Karpas-422 (cell line): Measurements from ENCODE around the gene ADAT2. TPM values are rescaled to one million over a fixed set of nuclear protein-coding genes. Genes with fewer than 3 reads are reported as not detected.

Experiments used
- DNase-seq: peaks from one replicate; pipeline ENCODE4 v3.0.0-alpha.2; 2015
- H2AFZ ChIP-seq: fragments of 200-600 bp; sonication (generic); 2 replicates; pipeline ENCODE4 v1.6.1; 2014; ENCODE audit warnings: antibody characterized with exemption, low read length, mixed read lengths
- H3K27ac ChIP-seq: fragments of 200-600 bp; sonication (generic); 2 replicates; pipeline ENCODE4 v1.5.1; 2014; ENCODE audit warnings: mild to moderate bottlenecking, low read length, moderate library complexity
- H3K27me3 ChIP-seq: fragments of 200-600 bp; sonication (generic); 2 replicates; pipeline ENCODE4 v1.6.1; 2014; ENCODE audit warnings: low read length, mixed read lengths
- H3K36me3 ChIP-seq: fragments of 200-600 bp; sonication (generic); 2 replicates; pipeline ENCODE4 v1.6.1; 2014; ENCODE audit warnings: low read length, mixed read lengths; ENCODE audit not compliant: insufficient read depth
- H3K4me1 ChIP-seq: fragments of 200-600 bp; sonication (generic); 2 replicates; pipeline ENCODE4 v1.6.1; 2014; ENCODE audit warnings: mild to moderate bottlenecking, low read length, mixed read lengths
- H3K4me2 ChIP-seq: fragments of 200-600 bp; sonication (generic); 2 replicates; pipeline ENCODE4 v1.6.1; 2014; ENCODE audit warnings: low read length, low read depth, mild to moderate bottlenecking; ENCODE audit not compliant: poor library complexity, severe bottlenecking
- H3K4me3 ChIP-seq: fragments of 200-600 bp; sonication (generic); 2 replicates; pipeline ENCODE4 v1.5.1; 2014; ENCODE audit warnings: mild to moderate bottlenecking, antibody characterized with exemption, low read length, mixed read lengths
- H3K79me2 ChIP-seq: fragments of 200-600 bp; sonication (generic); 2 replicates; pipeline ENCODE4 v1.6.1; 2014; ENCODE audit warnings: mild to moderate bottlenecking, low read length, mixed read lengths
- H3K9ac ChIP-seq: fragments of 200-600 bp; sonication (generic); 2 replicates; pipeline ENCODE4 v1.6.0; 2014; ENCODE audit warnings: low read length
- H3K9me2 ChIP-seq: fragments of 200-600 bp; sonication (generic), shearing (Covaris generic); replicated peaks from 2 replicates; pipeline ENCODE4 v1.6.0; 2014; ENCODE audit warnings: mild to moderate bottlenecking, low read length, moderate library complexity; ENCODE audit not compliant: insufficient read depth
- H3K9me3 ChIP-seq: fragments of 300-700, 200-600 bp; sonication (generic); 2 replicates; pipeline ENCODE4 v1.6.1; 2014; ENCODE audit warnings: low read length, mixed read lengths
- H4K20me1 ChIP-seq: fragments of 200-600 bp; sonication (generic); 2 replicates; pipeline ENCODE4 v1.6.1; 2014; ENCODE audit warnings: mild to moderate bottlenecking, antibody characterized with exemption, low read length, low read depth; ENCODE audit not compliant: insufficient read depth
- total RNA-seq: library from RNA; depleted of rRNA; stranded (reverse); fragments of >200 nt; shearing (Covaris generic); gene quantifications from 2 replicates; pipeline ENCODE4 v1.2.3, GENCODE V29; 2014; ENCODE audit warnings: low replicate concordance; rRNA removed

ADAT2 gene
- 18.7 and 21.3 TPM in 2 replicates for total RNA-seq

- H3K4me2 ChIP-seq: peak within 1 kb of the TSS; percentile 93
- peak within 1 kb of the TSS; percentile 90 for H3K9ac ChIP-seq
Observed at GRCh38 chr6:143450453-143451371, at the start of gene ADAT2, which contains the start of gene PEX3. TSS of gene ADAT2 (minus strand) at chr6:143450695. CDS start at chr6:143450658, 37 bp downstream. TSS of gene PEX3 (plus strand) at chr6:143450805. CDS start at chr6:143451043, 238 bp downstream.

GRCh38 chr6:143498428-143498827 is 47.9 kb upstream of the ADAT2 start:
- Histone ChIP-seq H3K27ac (no peak overlapping the region), H3K9me2 (no peaks in the 10 kb centered on the region), H3K27me3 (no peaks in the 10 kb centered on the region), H4K20me1 (no peaks in the 10 kb centered on the region), H3K36me3 (no peaks in the 10 kb centered on the region), H3K4me2 (no peak overlapping the region), H3K4me1 (no peaks in the 10 kb centered on the region), H3K9me3 (no peaks in the 10 kb centered on the region), H3K79me2 (no peaks in the 10 kb centered on the region), H3K4me3 (no peak overlapping the region), H3K9ac (no peak overlapping the region), H2AFZ (no peak overlapping the region)
- no peak for DNase-seq

More at GRCh38 chr6:143450453-143451371, at the start of gene ADAT2, which contains the start of gene PEX3:
- peaks cover 92% of the 10 kb centered on the region for H3K79me2 ChIP-seq
- no peaks in the 10 kb centered on the region for H3K36me3 ChIP-seq
- H3K4me3 ChIP-seq: peak within 1 kb of the TSS; percentile 87
- no peaks in the 10 kb centered on the region for H3K9me2 ChIP-seq
- H3K9me3 ChIP-seq: no peaks in the 10 kb centered on the region
- H4K20me1 ChIP-seq: no peaks in the 10 kb centered on the region
- H3K27me3 ChIP-seq: no peaks in the 10 kb centered on the region
- peaks cover 56% of the 10 kb centered on the region for H3K4me1 ChIP-seq
- H2AFZ ChIP-seq: peak within 1 kb of the TSS; percentile 96
- peak within 1 kb of the TSS; percentile 76 for H3K27ac ChIP-seq
- peak; percentile 98 for DNase-seq

GRCh38 chr6:143496974-143497373 is 46.5 kb upstream of the ADAT2 start:
- DNase-seq: no peak

GRCh38 chr6:143490775-143491174 is 40.3 kb upstream of the ADAT2 start:
- H3K79me2 ChIP-seq: no peaks in the 10 kb centered on the region
- H3K9ac ChIP-seq: no peak overlapping the region
- H4K20me1 ChIP-seq: no peaks in the 10 kb centered on the region
- no peaks in the 10 kb centered on the region for H3K4me1 ChIP-seq
- DNase-seq: no peak
- H3K4me2 ChIP-seq: no peak overlapping the region
- 0 out of 2 replicates have a peak, but pooled peaks cover 4% of the 10 kb centered on the region for H3K36me3 ChIP-seq
- no peaks in the 10 kb centered on the region for H3K9me2 ChIP-seq
- H2AFZ ChIP-seq: no peak overlapping the region
- H3K4me3 ChIP-seq: no peak overlapping the region
- no peaks in the 10 kb centered on the region for H3K9me3 ChIP-seq
- no peak overlapping the region for H3K27ac ChIP-seq
- H3K27me3 ChIP-seq: no peaks in the 10 kb centered on the region

More at GRCh38 chr6:143496974-143497373, 46.5 kb upstream of the ADAT2 start:
- Histone ChIP-seq H2AFZ (no peak overlapping the region), H3K79me2 (no peaks in the 10 kb centered on the region), H3K27ac (no peak overlapping the region), H3K27me3 (no peaks in the 10 kb centered on the region), H3K4me1 (no peaks in the 10 kb centered on the region), H3K4me2 (no peak overlapping the region), H3K36me3 (no peaks in the 10 kb centered on the region), H3K9me2 (no peaks in the 10 kb centered on the region), H4K20me1 (no peaks in the 10 kb centered on the region), H3K4me3 (no peak overlapping the region), H3K9me3 (no peaks in the 10 kb centered on the region), H3K9ac (no peak overlapping the region)

- Histone ChIP-seq H3K4me2 (no peak overlapping the region), H3K79me2 (no peaks in the 10 kb centered on the region), H3K36me3 (0 out of 2 replicates have a peak, but pooled peaks cover 4% of the 10 kb centered on the region), H3K9me2 (no peaks in the 10 kb centered on the region), H4K20me1 (no peaks in the 10 kb centered on the region), H3K27me3 (no peaks in the 10 kb centered on the region), H3K9me3 (no peaks in the 10 kb centered on the region), H3K9ac (no peak overlapping the region), H2AFZ (no peak overlapping the region), H3K4me3 (no peak overlapping the region), H3K27ac (no peak overlapping the region), H3K4me1 (no peaks in the 10 kb centered on the region)
- no peak for DNase-seq
Observed at GRCh38 chr6:143490244-143490643, 39.7 kb upstream of the ADAT2 start.

GRCh38 chr6:143486752-143487151 is 36.3 kb upstream of the ADAT2 start:
- Histone ChIP-seq H3K27ac (no peak overlapping the region), H3K36me3 (peaks cover 4% of the 10 kb centered on the region; the same call in 1 of the 2 replicates), H3K9ac (no peak overlapping the region), H3K9me2 (no peaks in the 10 kb centered on the region), H4K20me1 (no peaks in the 10 kb centered on the region), H3K4me1 (no peaks in the 10 kb centered on the region), H3K79me2 (no peaks in the 10 kb centered on the region), H2AFZ (no peak overlapping the region), H3K4me2 (no peak overlapping the region), H3K27me3 (no peaks in the 10 kb centered on the region), H3K9me3 (no peaks in the 10 kb centered on the region), H3K4me3 (no peak overlapping the region)
- no peak for DNase-seq

GRCh38 chr6:143485967-143486366 is 35.5 kb upstream of the ADAT2 start:
- H2AFZ ChIP-seq: no peak overlapping the region
- no peak overlapping the region for H3K9ac ChIP-seq
- H3K4me3 ChIP-seq: no peak overlapping the region
- H3K79me2 ChIP-seq: no peaks in the 10 kb centered on the region
- no peaks in the 10 kb centered on the region for H3K9me3 ChIP-seq
- H3K4me2 ChIP-seq: no peak overlapping the region
- peaks cover 4% of the 10 kb centered on the region; the same call in 1 of the 2 replicates for H3K36me3 ChIP-seq
- no peaks in the 10 kb centered on the region for H3K27me3 ChIP-seq
- H3K9me2 ChIP-seq: no peaks in the 10 kb centered on the region
- DNase-seq: no peak
- H3K27ac ChIP-seq: no peak overlapping the region
- H3K4me1 ChIP-seq: no peaks in the 10 kb centered on the region
- no peaks in the 10 kb centered on the region for H4K20me1 ChIP-seq

- H3K9me3 ChIP-seq: no peaks in the 10 kb centered on the region
Observed at GRCh38 chr6:143482593-143482992, 32.1 kb upstream of the ADAT2 start.

More at GRCh38 chr6:143482593-143482992, 32.1 kb upstream of the ADAT2 start:
- H3K4me3 ChIP-seq: no peak overlapping the region
- H3K36me3 ChIP-seq: peaks cover 22% of the 10 kb centered on the region; the same call in 1 of the 2 replicates
- H4K20me1 ChIP-seq: no peaks in the 10 kb centered on the region
- no peak overlapping the region for H3K9ac ChIP-seq
- no peaks in the 10 kb centered on the region for H3K79me2 ChIP-seq
- no peak overlapping the region for H3K4me2 ChIP-seq
- H3K4me1 ChIP-seq: no peaks in the 10 kb centered on the region
- no peak overlapping the region for H2AFZ ChIP-seq
- no peaks in the 10 kb centered on the region for H3K27me3 ChIP-seq
- peaks cover 3% of the 10 kb centered on the region; the same call in 1 of the 2 replicates for H3K9me2 ChIP-seq
- no peak for DNase-seq
- H3K27ac ChIP-seq: no peak overlapping the region
